Measurements from ENCODE around the gene C1orf87. TPM values are rescaled to one million over a fixed set of nuclear protein-coding genes. Genes with fewer than 3 reads are reported as not detected.
A peak's percentile ranks its signal among the peaks of the same experiment; 100 is the strongest.
"Not testable (repeated sequence)": the region's sequence is repeated elsewhere in the genome, so short reads cannot be mapped to it uniquely, and the experiment has no call there.

The C1orf87 gene
- total RNA-seq, 4 donors from 2014 or later: not detected

DNA sequence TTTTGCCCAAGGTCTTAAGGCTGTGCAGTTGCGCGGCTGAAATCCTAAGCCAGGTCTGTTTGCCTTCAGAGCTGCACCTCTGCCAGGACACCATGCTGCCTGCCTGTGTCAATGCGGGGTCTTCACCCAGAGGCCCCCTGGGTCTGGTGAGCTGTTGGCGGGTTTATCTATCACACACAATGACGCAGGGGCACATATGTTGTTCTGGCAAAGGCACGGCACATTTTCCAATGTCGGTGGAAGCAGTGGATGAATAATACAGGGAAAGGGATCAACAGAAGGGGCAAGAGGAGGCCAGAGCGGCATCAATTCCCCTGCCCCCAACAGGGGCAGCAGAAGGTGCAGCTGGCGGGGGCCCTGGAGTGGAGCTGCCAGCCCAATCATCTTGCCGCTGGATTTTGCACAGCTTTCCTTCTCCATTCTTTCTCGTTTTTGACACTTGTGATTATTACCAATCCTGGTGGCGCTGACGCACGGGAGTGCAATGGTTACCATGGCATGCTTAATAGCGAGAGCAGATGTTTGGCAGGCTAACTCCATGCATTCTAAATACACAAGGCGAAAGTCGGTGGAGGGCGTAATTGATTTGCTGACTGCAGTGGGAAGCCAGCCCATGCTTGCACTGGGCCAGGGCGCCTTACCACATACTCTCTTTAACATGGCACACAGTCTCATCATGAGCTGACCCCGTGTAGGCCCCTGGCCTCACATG lies 101.2 kb downstream of the C1orf87 start:
- in situ Hi-C loops (cut with MboI; ENCODE audit: low sequenced_read_pairs in 4 of 4): loop anchor here in 1 of 4 donors (25.0 kb wide), 1 partner anchor 1065 kb away; no protein-coding TSS in a partner anchor
- intact Hi-C loops (cut with DNase I; ENCODE audit: low total_unique reads): no loop called here
- no peaks in the 10 kb centered on the region for H3K27me3 ChIP-seq
- H3K36me3 ChIP-seq: no peaks in the 10 kb centered on the region
- H3K4me3 ChIP-seq: no peak overlapping the region
- no peak for ATAC-seq
- TF ChIP-seq, protein P1, sequence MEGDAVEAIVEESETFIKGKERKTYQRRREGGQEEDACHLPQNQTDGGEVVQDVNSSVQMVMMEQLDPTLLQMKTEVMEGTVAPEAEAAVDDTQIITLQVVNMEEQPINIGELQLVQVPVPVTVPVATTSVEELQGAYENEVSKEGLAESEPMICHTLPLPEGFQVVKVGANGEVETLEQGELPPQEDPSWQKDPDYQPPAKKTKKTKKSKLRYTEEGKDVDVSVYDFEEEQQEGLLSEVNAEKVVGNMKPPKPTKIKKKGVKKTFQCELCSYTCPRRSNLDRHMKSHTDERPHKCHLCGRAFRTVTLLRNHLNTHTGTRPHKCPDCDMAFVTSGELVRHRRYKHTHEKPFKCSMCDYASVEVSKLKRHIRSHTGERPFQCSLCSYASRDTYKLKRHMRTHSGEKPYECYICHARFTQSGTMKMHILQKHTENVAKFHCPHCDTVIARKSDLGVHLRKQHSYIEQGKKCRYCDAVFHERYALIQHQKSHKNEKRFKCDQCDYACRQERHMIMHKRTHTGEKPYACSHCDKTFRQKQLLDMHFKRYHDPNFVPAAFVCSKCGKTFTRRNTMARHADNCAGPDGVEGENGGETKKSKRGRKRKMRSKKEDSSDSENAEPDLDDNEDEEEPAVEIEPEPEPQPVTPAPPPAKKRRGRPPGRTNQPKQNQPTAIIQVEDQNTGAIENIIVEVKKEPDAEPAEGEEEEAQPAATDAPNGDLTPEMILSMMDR (IDR thresholded peaks at IDR 0.05 in 4 of 5, conservative IDR thresholded peaks at IDR 0.05 in 1 of 5): no peak
- H3K27ac ChIP-seq: no peak overlapping the region
- peaks cover 8 to 11% of the 10 kb centered on the region in 2 donors for H3K4me1 ChIP-seq
- no peak for DNase-seq
- no peaks in the 10 kb centered on the region for H3K9me3 ChIP-seq

DNA sequence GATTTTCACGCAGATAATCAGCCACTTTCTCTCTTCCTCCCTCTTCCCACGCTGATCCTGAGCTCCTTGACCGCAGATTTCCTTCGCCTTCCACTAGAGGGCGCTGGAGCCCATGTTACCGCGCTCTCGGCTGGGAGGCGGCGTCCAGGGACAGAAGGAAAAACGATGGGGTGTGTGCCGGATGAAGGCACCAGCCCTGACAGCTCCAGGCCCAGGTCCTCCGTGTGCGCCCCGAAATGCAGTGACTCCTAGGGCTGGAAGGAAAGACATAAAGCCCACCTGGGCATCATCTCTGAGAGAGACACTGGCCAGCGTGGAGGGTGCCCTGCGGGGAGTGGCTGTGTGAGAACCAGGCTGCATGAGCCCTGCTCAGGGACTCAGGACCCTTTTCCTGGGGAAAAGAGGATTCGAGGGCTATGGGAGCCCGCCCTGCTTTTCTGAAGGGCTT lies 102.1 kb downstream of the C1orf87 start:
- H3K27ac ChIP-seq: no peak overlapping the region
- intact Hi-C loops (cut with DNase I; ENCODE audit: low total_unique reads) (no loop called here), in situ Hi-C loops (cut with MboI; ENCODE audit: low sequenced_read_pairs in 4 of 4) (loop anchor here in 1 of 4 donors (25.0 kb wide), 1 partner anchor 1066 kb away; no protein-coding TSS in a partner anchor)
- H3K27me3 ChIP-seq: no peaks in the 10 kb centered on the region
- H3K4me3 ChIP-seq: no peak overlapping the region
- peak; percentile 6 to 44 for DNase-seq
- peaks cover 8 to 11% of the 10 kb centered on the region in 2 donors for H3K4me1 ChIP-seq
- no peak for TF ChIP-seq POLR2A (IDR thresholded peaks at IDR 0.05)
- TF ChIP-seq, protein P1 (IDR thresholded peaks at IDR 0.05 in 4 of 5, conservative IDR thresholded peaks at IDR 0.05 in 1 of 5): peak; percentile 51 to 90 (median 81)
- H3K9me3 ChIP-seq: no peaks in the 10 kb centered on the region
- H3K36me3 ChIP-seq: no peaks in the 10 kb centered on the region
- ATAC-seq: peak; percentile 80 to 90

DNA sequence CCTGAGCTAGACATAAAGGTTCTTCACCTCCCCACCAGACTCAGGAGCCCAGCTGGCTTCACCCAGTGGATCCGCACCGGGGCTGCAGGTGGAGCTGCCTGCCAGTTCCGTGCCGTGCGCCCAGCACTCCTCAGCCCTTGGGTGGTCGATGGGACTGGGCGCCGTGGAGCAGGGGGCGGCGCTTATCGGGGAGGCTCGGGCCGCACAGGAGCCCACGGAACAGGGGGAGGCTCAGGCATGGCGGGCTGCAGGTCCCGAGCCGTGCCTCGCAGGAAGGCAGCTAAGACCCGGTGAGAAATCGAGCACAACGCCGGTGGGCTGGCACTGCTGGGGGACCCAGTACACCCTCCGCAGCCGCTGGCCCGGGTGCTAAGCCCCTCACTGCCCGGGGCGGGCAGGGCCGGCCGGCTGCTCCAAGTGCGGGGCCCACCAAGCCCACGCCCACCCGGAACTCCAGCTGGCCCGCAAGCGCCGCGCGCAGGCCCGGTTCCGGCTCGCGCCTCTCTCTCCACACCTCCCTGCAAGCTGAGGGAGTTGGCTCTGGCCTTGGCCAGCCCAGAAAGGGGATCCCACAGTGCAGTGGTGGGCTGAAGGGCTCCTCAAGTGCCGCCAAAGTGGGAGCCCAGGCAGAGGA lies 103.9 kb downstream of the C1orf87 start:
- H3K4me3 ChIP-seq; H3K27me3 ChIP-seq; ATAC-seq; intact Hi-C loops (cut with DNase I; ENCODE audit: low total_unique reads); H3K27ac ChIP-seq; DNase-seq; H3K9me3 ChIP-seq; H3K36me3 ChIP-seq: not testable (repeated sequence)
- in situ Hi-C loops (cut with MboI; ENCODE audit: low sequenced_read_pairs in 4 of 4): loop anchor here in 1 of 4 donors (25.0 kb wide), 1 partner anchor 1068 kb away; no protein-coding TSS in a partner anchor
- peaks cover 8 to 11% of the 10 kb centered on the region in 2 donors for H3K4me1 ChIP-seq

DNA sequence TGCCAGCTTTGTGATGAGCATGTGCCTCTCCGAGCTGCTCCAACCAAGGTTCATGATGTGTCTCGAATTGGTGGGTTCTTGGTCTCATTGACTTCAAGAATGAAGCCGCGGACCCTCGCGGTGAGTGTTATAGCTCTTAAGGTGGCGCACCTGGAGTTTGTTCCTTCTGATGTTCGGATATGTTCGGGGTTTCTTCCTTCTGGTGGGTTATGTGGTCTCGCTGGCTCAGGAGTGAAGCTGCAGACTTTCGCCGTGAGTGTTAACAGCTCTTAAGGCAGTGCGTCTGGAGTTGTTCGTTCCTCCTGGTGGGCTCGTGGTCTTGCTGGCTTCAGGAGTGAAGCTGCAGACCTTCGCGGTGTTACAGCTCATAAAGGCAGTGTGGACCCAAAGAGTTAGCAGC lies 104.8 kb downstream of the C1orf87 start:
- DNase-seq; H3K4me3 ChIP-seq; H3K27ac ChIP-seq; intact Hi-C loops (cut with DNase I; ENCODE audit: low total_unique reads); H3K9me3 ChIP-seq; ATAC-seq; H3K27me3 ChIP-seq; H3K4me1 ChIP-seq; H3K36me3 ChIP-seq: not testable (repeated sequence)
- in situ Hi-C loops (cut with MboI; ENCODE audit: low sequenced_read_pairs in 4 of 4): loop anchor here in 1 of 4 donors (25.0 kb wide), 1 partner anchor 1069 kb away; no protein-coding TSS in a partner anchor

DNA sequence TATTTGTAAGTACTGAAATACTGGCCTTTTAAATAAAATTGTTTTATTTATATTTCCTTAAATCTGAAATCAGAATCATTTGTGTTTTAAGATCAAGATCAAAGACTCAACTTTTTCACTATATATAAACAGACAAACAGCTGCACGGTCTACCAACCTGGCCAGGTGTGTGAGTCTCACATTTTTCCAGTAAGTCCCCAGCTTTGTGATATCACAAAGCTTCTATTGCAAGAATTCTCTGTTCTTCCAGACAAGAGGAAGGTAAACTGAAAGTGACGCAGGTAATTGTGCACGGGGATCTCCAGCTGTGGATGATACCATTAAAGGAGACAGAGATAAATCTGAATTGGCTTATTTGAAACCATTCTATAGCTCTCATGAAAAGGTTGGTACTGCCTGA lies 105.8 kb downstream of the C1orf87 start:
- in situ Hi-C loops (cut with MboI; ENCODE audit: low sequenced_read_pairs in 4 of 4): loop anchor here in 1 of 4 donors (25.0 kb wide), 1 partner anchor 1070 kb away; no protein-coding TSS in a partner anchor
- no peak for TF ChIP-seq POLR2A (IDR thresholded peaks at IDR 0.05)
- TF ChIP-seq, protein P1 (IDR thresholded peaks at IDR 0.05 in 4 of 5, conservative IDR thresholded peaks at IDR 0.05 in 1 of 5): no peak
- intact Hi-C loops (cut with DNase I; ENCODE audit: low total_unique reads): no loop called here
- H3K27ac ChIP-seq: no peak overlapping the region
- no peaks in the 10 kb centered on the region for H3K9me3 ChIP-seq
- ATAC-seq: no peak
- peaks cover 0 to 8% of the 10 kb centered on the region in 2 donors for H3K4me1 ChIP-seq
- H3K4me3 ChIP-seq: no peak overlapping the region
- H3K27me3 ChIP-seq: no peaks in the 10 kb centered on the region
- no peak for DNase-seq
- H3K36me3 ChIP-seq: no peaks in the 10 kb centered on the region
